Fibroblast of skin of back (primary cell): ENCODE data around the gene ASB10.

ENCODE experiments used
- DNase-seq: peaks from one replicate; pipeline ENCODE4 v3.0.0-alpha.2; 2013

The ASB10 gene

DNA sequence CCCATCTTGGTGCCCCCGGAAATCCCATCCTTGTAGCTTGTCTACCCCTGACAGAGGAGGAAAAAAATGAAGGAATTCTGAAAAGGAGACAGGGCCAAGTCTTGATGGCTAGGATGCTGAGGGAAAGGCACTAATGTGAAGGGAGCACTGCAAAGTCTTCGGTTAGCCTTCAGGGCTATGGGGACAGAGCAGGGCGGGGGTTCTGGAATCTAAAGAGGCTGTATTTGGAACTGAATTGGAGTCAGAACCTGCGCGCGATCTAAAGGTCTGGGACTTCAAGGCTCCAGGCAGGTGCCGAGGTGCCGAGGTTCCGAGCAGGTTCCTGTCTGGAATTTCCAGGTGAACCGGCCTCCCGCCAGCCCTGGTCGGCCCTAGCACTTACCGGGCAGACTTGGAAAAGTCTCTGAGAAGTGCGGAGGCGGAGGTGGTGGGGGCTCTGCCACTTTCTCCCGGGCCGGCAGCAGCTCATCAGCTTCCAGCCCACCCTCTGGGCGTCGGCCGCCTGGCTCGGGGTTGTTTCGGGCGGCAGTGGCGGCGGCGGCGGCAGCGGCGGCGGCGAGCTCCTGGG, 20.3 kb downstream of the ASB10 start:
- no peak for DNase-seq

DNA sequence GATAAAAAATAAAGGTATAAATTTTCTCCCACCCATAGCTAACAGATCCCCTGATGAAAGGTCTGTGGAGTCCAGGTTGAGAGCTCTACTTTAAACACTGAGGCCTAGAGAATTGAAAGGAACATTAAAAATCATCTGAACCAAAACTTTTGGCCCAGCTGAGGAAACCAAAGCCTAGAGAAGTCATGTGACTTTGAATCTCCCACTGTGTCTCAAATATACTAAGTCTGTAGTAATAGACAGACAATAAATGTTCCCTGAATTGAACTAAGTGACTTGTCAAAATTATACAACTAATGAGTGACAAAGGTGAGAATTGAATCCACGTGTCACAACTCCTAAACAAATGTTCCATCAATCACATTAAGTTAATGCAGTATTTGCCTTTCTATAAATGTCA, 25.3 kb downstream of the ASB10 start:
- DNase-seq: no peak

DNA sequence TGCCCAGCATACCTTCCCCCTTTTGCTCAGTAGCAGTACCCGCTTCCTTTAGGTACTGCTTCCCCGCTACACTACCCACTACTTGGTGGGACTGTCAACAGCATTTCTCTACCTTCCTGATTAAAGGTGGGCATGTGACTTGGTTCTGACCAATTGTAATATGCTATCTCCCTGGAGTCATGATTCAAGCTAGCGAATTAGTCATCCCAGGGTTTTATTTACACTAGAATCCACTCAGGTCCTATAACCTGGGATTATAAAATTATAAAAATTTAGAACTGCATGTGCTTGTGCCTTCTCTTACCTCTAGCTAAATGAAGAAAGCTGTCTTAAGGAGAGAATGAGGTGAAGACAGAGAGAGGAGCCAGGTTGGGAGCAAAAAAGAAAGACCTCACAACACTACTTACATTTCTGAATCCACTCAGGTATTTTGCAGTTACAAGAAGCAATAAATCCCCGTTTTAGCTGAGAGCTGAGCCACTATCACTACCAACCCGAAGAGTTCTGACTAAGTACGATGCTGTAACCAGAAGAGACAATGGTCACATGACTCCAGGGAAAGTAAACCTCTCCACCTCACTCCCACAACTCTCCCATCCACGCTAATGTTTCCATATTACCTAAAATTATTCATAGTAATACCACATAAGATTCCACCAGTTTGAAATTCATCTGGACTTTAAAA, 29.3 kb downstream of the ASB10 start:
- DNase-seq: no peak

DNA sequence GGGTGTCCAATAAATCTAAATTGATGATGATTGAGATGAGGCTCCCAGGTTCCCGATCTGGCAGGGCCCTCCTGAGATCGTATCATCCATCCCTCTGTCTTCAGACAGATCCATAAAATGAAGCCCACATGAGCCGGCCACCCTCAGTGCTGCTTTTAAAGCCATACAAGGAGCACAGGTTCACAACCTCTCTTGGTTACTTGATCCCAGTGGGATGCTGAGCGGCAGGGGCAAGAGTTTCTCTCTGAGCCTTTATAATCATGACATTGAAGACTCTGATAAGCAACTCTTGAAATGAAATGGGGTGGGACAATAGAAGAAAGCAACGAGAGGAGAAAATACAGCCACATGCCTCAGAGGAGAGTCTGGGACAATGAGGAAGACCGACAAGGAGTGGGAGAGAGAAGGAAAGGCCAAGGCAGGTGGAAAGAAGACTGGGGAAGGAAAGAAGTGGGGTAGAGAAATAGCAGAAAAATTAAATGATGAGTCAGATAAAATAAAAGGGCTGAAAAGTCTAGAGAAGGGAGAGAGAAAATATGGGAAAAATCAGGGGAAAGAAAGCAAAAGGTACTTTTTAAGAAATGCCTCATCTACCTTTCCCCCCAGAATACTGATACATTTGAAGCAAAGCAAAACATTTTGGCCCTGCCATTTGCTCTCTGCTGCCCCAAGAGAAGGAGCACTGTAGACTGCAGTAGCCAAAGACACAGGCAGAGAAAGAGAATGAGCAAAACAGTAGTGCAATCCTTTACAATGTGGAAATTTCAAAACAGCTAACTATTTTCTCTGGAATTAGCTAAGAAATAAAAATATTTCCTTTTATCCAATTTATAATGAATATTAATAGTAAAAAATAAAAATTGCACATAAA, 34.2 kb downstream of the ASB10 start:
- no peak for DNase-seq

GRCh38 chr7:151150388-151150787, 36.7 kb downstream of the ASB10 start:
- no peak for DNase-seq

DNA sequence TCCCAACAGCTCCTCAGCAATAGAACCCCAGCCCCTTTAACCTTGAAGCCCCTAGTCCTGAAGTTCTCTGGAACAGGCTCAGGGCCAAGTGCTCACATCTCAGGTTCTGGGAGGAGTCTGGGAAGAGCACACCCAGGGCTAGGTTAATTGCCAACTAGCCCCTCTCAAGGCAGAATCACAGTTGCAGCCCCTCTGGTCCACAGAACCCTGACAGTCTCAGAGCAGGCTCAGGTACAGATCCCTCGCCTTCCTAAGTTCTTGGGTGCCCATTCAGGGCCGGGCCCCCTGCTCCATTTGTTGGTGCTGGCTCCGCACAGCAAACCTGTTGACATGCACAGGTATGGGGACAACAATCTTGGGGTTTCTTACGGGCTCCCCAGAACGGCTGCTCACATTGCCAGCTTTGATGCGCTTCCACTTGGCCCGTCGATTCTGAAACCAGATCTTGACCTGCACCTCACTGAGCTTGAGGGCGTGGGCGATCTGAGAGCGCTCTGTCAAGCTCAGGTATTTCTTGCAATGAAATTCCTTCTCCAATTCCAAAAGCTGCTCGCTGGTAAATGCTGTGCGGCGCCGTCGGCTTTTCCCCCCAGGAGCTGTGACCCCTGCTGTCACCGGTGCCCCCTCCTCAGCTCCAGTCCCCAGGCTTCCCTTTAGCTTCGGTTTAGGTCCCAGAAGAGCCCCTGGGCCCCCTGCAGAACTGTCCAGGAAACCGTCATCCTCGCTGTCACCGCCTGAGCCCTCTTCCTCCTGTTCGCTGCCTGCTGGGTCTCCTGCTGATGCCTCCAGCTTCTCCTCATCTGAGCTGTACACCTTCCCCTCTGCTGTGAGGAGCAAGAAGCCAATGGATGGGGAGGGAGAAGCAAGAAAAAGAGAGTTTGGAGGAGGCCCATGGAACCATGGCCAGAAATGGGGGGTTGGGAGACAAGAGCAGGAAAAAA, 38.5 kb downstream of the ASB10 start:
- DNase-seq: no peak

GRCh38 chr7:151146761-151147160, 40.3 kb downstream of the ASB10 start:
- DNase-seq: no peak

DNA sequence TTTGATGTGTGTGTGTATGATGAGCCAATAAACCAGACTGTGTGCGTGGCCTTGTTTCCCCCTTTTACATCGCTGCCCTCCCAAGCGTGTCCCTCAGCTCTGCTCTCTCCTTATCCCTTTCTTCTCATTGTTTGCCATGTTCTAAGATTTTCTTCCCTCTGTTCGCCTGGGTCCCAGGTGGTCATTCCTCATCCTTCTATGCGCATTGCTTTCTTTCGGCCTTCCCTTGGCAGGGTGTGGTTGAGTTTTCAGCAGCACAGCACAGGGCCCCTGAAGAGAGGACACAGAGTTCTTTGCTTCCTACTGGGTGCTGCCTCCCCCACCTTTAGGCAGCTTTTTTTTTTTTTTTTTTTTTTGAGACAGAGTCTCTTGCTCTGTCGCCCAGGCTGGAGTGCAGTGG, 42.7 kb downstream of the ASB10 start:
- no peak for DNase-seq

DNA sequence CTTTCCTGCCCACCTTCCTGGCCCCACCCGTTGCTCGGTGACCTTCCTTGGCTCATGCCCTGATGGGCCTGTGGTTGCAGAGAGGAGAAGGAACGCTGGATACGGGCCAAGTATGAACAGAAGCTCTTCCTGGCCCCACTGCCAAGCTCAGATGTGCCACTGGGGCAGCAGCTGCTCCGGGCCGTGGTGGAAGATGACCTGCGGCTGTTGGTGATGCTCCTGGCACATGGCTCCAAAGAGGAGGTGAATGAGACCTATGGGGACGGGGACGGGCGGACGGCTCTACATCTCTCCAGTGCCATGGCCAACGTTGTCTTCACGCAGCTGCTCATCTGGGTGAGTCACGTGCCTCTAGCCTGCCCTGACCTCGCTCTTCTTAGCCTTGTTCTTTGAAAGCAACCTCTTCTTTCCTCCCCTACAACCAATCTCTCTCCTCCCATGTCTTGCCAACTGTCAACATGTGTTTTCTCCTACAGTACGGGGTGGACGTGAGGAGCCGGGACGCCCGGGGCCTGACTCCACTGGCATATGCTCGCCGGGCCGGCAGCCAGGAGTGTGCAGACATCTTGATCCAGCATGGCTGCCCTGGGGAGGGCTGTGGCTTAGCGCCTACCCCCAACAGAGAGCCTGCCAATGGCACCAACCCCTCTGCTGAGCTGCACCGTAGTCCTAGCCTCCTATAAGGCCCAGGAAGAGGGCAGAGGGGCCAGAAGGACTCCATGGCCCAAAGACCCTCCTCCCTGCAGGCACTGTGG, 43.6 kb downstream of the ASB10 start:
- no peak for DNase-seq

DNA sequence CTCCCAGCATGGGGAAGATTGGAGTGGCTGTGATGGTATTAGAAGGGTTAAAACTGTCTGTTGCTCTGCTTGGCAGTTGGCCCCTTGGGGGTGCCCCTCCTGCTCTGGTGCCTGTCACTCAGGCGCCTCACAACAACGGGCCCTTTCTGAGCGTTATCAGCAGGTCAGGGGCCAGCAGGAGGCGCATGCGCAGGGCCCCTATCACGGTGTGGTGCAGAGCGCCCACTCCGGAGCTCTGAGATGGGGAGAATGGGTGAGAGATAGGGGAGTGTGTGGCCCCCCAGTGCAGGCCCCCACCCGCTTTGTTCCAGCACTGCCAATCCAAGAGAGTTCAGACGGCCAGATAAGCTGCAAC, 44.4 kb downstream of the ASB10 start:
- DNase-seq: no peak

- DNase-seq: no peak
These were observed 45.0 kb downstream of the ASB10 start for GRCh38 chr7:151141855-151142685.

DNA sequence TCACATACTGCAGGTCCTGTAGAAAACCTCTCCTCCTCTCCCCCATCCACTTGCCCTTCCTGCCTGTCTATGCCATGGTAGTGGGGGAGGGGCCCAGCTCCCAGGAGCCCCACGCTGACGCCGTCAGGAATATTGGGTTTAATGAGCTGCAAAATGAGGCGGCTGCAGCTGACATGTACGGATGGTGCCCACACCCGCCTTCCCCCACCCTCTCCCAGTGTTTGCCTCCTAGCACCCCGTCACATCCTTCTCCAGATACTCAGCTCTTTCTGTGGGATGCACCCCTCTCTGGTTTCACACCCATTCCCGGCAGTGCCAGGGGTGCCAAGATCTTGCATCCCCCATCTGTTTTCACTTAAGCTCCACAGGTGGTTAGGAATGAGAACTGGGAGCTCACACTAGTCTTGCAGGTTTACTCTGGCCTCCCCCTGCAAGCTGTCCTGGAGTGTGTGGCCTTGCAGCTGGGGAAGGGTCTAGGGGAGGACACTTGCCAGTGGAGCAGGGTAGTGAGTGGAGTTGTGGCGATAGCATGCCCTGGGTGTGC, 45.7 kb downstream of the ASB10 start:
- no peak for DNase-seq

GRCh38 chr7:151140826-151141225, 46.2 kb downstream of the ASB10 start:
- no peak for DNase-seq

GRCh38 chr7:151139791-151140190, 47.3 kb downstream of the ASB10 start:
- no peak for DNase-seq

GRCh38 chr7:151139071-151139790, 47.8 kb downstream of the ASB10 start:
- no peak for DNase-seq

GRCh38 chr7:151138153-151138851, 48.7 kb downstream of the ASB10 start:
- no peak for DNase-seq

DNA sequence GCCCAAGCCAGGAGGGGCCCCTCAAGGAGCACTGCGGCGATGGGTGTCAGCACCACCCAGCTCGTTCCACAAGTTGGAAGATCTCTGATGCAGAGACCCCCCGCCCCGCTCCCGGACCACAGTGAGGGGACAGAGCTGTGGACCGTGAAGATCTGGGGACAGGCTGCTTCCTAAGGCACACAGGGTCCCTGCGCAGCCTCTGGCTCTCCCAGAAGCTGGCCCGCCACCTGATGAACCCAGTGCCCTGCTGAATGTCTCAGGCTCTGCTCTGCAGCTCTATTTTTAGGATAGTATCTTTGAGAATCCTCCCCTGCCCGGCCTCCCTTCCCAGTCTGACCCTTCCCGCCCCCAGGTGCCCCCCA, 49.3 kb downstream of the ASB10 start:
- no peak for DNase-seq

- no peak for DNase-seq
These were observed 49.9 kb downstream of the ASB10 start for GRCh38 chr7:151137076-151137675.
